Ishikawa (cell line): ENCODE results near the gene EFNA2.

ENCODE experiments used
- EGR1 ChIP-seq: IDR thresholded peaks from 2 replicates; pipeline ENCODE4 v1.6.1; 2012
- EP300 ChIP-seq: IDR thresholded peaks from 2 replicates; pipeline ENCODE4 v1.6.1; 2012; ENCODE audit warnings: borderline replicate concordance
- MAX ChIP-seq: IDR thresholded peaks from 2 replicates; pipeline ENCODE4 v1.6.1; 2012
- RAD21 ChIP-seq: IDR thresholded peaks from 2 replicates; pipeline ENCODE4 v1.6.1; 2012; ENCODE audit warnings: low read depth
- REST ChIP-seq: IDR thresholded peaks from 2 replicates; pipeline ENCODE4 v1.6.1; 2012; ENCODE audit warnings: low read depth, mild to moderate bottlenecking
- YY1 ChIP-seq: IDR thresholded peaks from 2 replicates; pipeline ENCODE4 v1.6.1; 2012; ENCODE audit warnings: low read depth
- ZBTB7A ChIP-seq: IDR thresholded peaks from 2 replicates; pipeline ENCODE4 v1.6.1; 2012; ENCODE audit warnings: low read depth

- TF ChIP-seq EP300 = no peak
- TF ChIP-seq YY1 = no peak; the same call in 1 of the 2 replicates
- TF ChIP-seq REST = no peak
- no peak for TF ChIP-seq RAD21
- no peak for TF ChIP-seq EGR1
- TF ChIP-seq MAX = no peak
- no peak for TF ChIP-seq ZBTB7A
These were observed 24.2 kb upstream of the EFNA2 start for GRCh38 chr19:1261538-1261797.
